GM12874 (cell line): ENCODE measurements around the gene FAM81B.

Source experiments
- CTCF ChIP-seq: IDR thresholded peaks from 2 replicates; pipeline ENCODE4 v1.5.1; 2011; ENCODE audit warnings: low read depth, mild to moderate bottlenecking, control low read depth, low read length, moderate library complexity; ENCODE audit not compliant: insufficient read depth

Gene FAM81B

GRCh38 chr5:95369782-95370181 is 21.4 kb upstream of the FAM81B start:
- no peak for TF ChIP-seq CTCF

- no peak for TF ChIP-seq CTCF
These were observed 17.1 kb upstream of the FAM81B start for GRCh38 chr5:95374061-95374460.

GRCh38 chr5:95375591-95375990 is 15.6 kb upstream of the FAM81B start:
- no peak for TF ChIP-seq CTCF

GRCh38 chr5:95379133-95379532 is 12.0 kb upstream of the FAM81B start:
- TF ChIP-seq CTCF, result no peak

GRCh38 chr5:95380103-95380628 is 11.0 kb upstream of the FAM81B start:
- no peak for TF ChIP-seq CTCF

- TF ChIP-seq CTCF, result no peak
These were observed 8.4 kb upstream of the FAM81B start for GRCh38 chr5:95382801-95383200.

- TF ChIP-seq CTCF, result no peak
These were observed 6.5 kb upstream of the FAM81B start for GRCh38 chr5:95384485-95385213.
